Measurements from ENCODE around the gene NHLH1. TPM values are rescaled to one million over a fixed set of nuclear protein-coding genes. Genes with fewer than 3 reads are reported as not detected.

NHLH1 gene
- total RNA-seq, 1 donor from 2014 or later: 0.71 TPM

DNA sequence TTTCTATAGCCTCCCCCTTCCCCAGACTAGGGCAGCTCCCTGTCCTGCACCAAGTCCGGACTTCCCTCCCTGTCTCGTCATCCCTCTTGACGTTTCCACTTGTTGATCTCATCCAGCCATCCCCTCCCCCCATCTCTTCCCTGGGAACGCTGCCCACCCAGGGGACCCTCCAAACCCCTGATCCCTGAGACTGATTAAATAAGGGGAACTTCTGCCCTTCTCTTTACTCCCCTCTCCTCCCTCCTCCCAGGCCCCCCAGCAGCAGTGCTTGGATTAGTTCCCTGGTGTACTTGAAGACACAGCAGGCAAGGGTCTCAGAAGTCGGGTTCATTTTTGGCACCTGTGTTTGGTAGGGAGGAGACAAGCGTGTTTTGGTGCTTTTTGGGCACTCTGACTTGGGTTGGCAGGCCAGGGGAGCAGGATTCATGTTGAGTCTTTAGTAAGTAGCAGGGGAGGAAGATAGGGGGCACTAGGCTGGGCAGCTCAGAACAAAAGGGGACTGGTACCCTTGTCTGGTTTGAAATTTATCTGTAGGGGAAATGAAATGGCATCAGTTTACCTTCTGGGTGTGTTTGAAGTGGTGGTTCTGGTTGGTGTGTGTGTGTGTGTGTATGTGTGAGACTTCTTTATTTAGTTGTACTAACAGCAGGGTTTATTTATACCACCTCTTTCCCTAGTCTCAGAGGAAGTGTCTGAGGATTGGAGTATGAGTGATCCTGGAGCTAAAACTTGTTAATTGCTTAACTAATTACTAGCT lies 44.6 kb downstream of the NHLH1 start:
- Mint-ChIP-seq H3K27ac (no peak overlapping the region), H3K4me1 (no peaks in the 10 kb centered on the region), H3K36me3 (ENCODE audit: low read depth) (no peaks in the 10 kb centered on the region), H3K9me3 (no peaks in the 10 kb centered on the region), H3K4me3 (no peak overlapping the region), H3K27me3 (no peaks in the 10 kb centered on the region)
- no peak for DNase-seq
- CTCF ChIA-PET: no interaction called here
- intact Hi-C loops (cut with micrococcal nuclease): no loop called here
- no peak for ATAC-seq (ENCODE audit: low read depth)
- TF ChIP-seq, protein P1, sequence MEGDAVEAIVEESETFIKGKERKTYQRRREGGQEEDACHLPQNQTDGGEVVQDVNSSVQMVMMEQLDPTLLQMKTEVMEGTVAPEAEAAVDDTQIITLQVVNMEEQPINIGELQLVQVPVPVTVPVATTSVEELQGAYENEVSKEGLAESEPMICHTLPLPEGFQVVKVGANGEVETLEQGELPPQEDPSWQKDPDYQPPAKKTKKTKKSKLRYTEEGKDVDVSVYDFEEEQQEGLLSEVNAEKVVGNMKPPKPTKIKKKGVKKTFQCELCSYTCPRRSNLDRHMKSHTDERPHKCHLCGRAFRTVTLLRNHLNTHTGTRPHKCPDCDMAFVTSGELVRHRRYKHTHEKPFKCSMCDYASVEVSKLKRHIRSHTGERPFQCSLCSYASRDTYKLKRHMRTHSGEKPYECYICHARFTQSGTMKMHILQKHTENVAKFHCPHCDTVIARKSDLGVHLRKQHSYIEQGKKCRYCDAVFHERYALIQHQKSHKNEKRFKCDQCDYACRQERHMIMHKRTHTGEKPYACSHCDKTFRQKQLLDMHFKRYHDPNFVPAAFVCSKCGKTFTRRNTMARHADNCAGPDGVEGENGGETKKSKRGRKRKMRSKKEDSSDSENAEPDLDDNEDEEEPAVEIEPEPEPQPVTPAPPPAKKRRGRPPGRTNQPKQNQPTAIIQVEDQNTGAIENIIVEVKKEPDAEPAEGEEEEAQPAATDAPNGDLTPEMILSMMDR (IDR thresholded peaks at IDR 0.05): no peak
- POLR2A ChIA-PET: interaction anchor here (1.0 kb wide), 1 partner anchor 9 kb away, joined by 3 read pairs; no protein-coding TSS in a partner anchor

DNA sequence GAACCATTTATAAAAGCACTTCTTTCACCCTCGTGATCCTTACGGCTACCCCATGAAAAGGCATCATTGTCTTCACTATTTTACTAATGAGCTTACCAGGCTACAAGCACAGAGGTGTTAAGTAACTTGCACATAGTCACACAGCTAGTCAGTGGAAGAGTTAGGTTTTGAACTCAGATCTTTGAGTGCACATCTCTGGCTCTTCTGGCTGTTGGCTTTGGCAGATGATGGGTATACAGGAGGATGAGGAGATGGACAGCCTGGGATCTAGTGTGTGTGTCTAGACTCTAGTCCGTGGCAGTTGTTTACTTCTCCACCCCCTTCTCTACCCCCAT lies 45.1 kb downstream of the NHLH1 start:
- Mint-ChIP-seq H3K9me3 (no peaks in the 10 kb centered on the region), H3K27ac (no peak overlapping the region), H3K4me1 (no peaks in the 10 kb centered on the region), H3K4me3 (no peak overlapping the region), H3K27me3 (no peaks in the 10 kb centered on the region), H3K36me3 (ENCODE audit: low read depth) (no peaks in the 10 kb centered on the region)
- ATAC-seq (ENCODE audit: low read depth) (no peak), DNase-seq (no peak)
- intact Hi-C loops (cut with micrococcal nuclease): no loop called here
- TF ChIP-seq, protein P1 (IDR thresholded peaks at IDR 0.05): no peak
- ChIA-PET POLR2A (interaction anchor here (1.0 kb wide), 1 partner anchor 9 kb away, joined by 3 read pairs; no protein-coding TSS in a partner anchor), CTCF (no interaction called here)

DNA sequence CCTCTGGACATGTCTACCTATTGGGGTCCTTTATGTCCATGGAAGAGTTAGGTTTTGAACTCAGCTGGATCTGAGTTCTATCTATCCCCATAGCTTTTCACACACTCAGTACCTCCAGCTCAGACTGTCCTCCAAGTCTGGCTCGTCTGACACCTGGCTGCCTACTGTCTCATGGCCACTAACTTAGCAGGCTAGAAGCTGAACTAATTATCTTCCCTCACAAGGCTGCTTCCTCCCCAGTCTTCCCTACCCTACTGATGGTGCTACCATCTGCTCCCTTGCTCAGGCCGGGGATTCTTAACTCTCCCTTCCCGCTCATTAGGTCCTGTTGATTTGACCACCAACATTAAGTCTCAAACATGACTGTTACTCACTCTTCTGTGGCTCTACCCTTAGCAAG lies 46.8 kb downstream of the NHLH1 start:
- intact Hi-C loops (cut with micrococcal nuclease): no loop called here
- H3K4me3 Mint-ChIP-seq: no peak overlapping the region
- H3K27me3 Mint-ChIP-seq: no peaks in the 10 kb centered on the region
- ChIA-PET POLR2A (interaction anchor here (0.5 to 0.7 kb wide), 3 partner anchors 75 to 621 kb away, joined by 3 to 4 read pairs (median 3); no protein-coding TSS in a partner anchor), CTCF (interaction anchor here (1.5 kb wide), 1 partner anchor 36 kb away, joined by 4 read pairs; no protein-coding TSS in a partner anchor)
- TF ChIP-seq, protein P1 (IDR thresholded peaks at IDR 0.05): no peak
- H3K36me3 Mint-ChIP-seq (ENCODE audit: low read depth): no peaks in the 10 kb centered on the region
- DNase-seq (no peak), ATAC-seq (ENCODE audit: low read depth) (no peak)
- H3K4me1 Mint-ChIP-seq: no peaks in the 10 kb centered on the region
- H3K9me3 Mint-ChIP-seq: no peaks in the 10 kb centered on the region
- H3K27ac Mint-ChIP-seq: no peak overlapping the region

DNA sequence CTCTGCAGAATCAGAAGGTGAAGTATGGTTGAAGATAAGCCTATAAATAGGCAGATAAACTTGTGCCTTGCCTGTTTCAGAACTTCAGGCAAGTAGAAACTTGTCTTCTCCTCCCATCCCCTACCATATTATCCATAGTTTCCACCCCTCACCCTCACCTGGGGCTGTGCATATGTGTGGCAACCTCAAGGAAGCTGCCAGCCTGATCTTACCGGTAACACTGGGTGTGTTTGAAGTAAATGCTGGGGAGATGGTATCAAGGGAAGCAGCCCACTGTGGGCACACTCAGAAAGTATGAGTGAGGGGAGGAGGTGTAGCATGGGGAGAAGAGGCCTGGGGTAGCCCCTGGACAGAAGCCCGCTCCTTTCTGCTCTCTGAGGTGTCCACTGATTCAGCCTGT lies 48.0 kb downstream of the NHLH1 start:
- H3K27me3 Mint-ChIP-seq: no peaks in the 10 kb centered on the region
- TF ChIP-seq, protein P1 (IDR thresholded peaks at IDR 0.05): no peak
- CTCF ChIA-PET: interaction anchor here (1.5 kb wide), 1 partner anchor 38 kb away, joined by 4 read pairs; no protein-coding TSS in a partner anchor
- POLR2A ChIA-PET: no interaction called here
- no peak overlapping the region for H3K27ac Mint-ChIP-seq
- DNase-seq (no peak), ATAC-seq (ENCODE audit: low read depth) (no peak)
- H3K36me3 Mint-ChIP-seq (ENCODE audit: low read depth): peaks cover 2% of the 10 kb centered on the region
- no peak overlapping the region for H3K4me3 Mint-ChIP-seq
- intact Hi-C loops (cut with micrococcal nuclease): no loop called here
- no peaks in the 10 kb centered on the region for H3K4me1 Mint-ChIP-seq
- H3K9me3 Mint-ChIP-seq: no peaks in the 10 kb centered on the region

DNA sequence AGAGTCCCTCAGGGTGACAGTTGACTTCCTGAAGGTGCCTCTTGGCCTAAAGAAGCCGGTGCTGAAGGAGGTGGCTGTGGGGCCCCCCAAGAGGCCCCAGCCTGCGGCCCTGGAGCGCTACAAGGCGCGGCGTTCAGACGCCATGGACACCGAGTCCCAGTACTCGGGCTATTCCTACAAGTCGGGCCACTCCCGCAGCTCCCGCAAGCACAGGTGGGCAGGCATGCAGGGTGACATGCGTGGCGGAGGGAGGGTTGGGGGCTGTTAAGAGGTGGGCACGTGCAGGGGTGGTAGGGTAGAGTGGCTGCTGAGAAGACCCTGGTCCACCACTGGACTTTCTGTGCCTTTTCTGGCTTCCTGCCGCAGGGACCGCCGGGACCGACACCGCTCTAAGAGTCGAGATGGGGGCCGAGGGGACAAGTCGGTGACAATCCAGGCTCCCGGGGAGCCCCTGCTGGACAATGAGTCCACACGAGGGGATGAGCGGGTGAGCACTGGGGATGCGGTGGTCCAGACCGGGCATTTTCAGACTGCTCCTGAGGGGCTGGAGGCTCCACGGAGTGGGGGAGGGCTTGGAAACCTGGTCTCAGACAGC lies 48.9 kb downstream of the NHLH1 start:
- Mint-ChIP-seq H3K27me3 (no peaks in the 10 kb centered on the region), H3K4me3 (no peak overlapping the region), H3K27ac (no peak overlapping the region), H3K36me3 (ENCODE audit: low read depth) (peaks cover 2% of the 10 kb centered on the region), H3K4me1 (no peaks in the 10 kb centered on the region), H3K9me3 (no peaks in the 10 kb centered on the region)
- ChIA-PET POLR2A (no interaction called here), CTCF (interaction anchor here (1.2 to 1.4 kb wide), 2 partner anchors 39 to 222 kb away, joined by 3 read pairs; no protein-coding TSS in a partner anchor)
- TF ChIP-seq, protein P1 (IDR thresholded peaks at IDR 0.05): no peak
- DNase-seq (no peak), ATAC-seq (ENCODE audit: low read depth) (no peak)
- intact Hi-C loops (cut with micrococcal nuclease): no loop called here

All from activated B cell treated with CpG ODN at 0.5 μM for 24 hours (primary cell).